ENCODE data around the gene DYNC2H1.

- TF ChIP-seq CTCF (conservative IDR thresholded peaks at IDR 0.05; ENCODE audit: low read depth, low read length) (no peak), EZH2 (IDR thresholded peaks at IDR 0.05; ENCODE audit: low read length, unreplicated experiment) (no peak), EZH2phosphoT487 (IDR thresholded peaks at IDR 0.05; ENCODE audit: borderline replicate concordance, low read length) (no peak)
These were observed 18.0 kb upstream of the DYNC2H1 start for GRCh38 chr11:103091064-103091800.

All from PC-3 (cell line).